NT2/D1 (cell line): ENCODE results near the gene TMEM50B.

Experiments used
- SUZ12 ChIP-seq: IDR thresholded peaks from 2 replicates; pipeline ENCODE4 v1.6.1; 2011; ENCODE audit not compliant: insufficient read length, insufficient read depth; ENCODE audit errors: extremely low read depth
- YY1 ChIP-seq: IDR thresholded peaks from 2 replicates; pipeline ENCODE4 v1.6.1; 2011; ENCODE audit not compliant: insufficient read length, insufficient read depth
- ZNF274 ChIP-seq: IDR thresholded peaks from 2 replicates; pipeline ENCODE4 v1.6.1; 2011; ENCODE audit warnings: mild to moderate bottlenecking, low read depth, low read length

GRCh38 chr21:33477066-33477465 lies 2.7 kb downstream of the TMEM50B start:
- TF ChIP-seq ZNF274 (no peak), YY1 (no peak), SUZ12 (no peak)
